Measurements from ENCODE around the gene PYROXD2.

PYROXD2 gene

DNA sequence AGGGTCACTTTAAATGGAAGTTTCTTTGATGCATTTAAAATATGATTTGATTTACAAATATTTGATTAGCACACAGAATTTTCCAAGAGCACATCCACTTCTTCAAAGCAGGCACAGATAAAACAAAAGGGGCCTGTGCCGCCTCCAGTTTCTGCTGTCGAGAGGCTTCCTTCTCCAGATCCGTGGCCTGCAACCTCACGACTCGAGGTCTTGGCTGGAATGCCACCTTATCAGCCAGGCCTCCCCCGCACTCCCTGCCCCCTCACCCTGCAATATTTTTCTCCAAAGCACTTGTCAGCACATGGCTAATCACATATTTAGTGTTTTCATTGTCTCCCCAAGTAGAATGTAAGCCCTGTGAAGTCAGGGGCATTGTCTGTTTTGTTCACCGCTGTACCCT lies 12.5 kb downstream of the PYROXD2 start:
- TF ChIP-seq, protein P1, sequence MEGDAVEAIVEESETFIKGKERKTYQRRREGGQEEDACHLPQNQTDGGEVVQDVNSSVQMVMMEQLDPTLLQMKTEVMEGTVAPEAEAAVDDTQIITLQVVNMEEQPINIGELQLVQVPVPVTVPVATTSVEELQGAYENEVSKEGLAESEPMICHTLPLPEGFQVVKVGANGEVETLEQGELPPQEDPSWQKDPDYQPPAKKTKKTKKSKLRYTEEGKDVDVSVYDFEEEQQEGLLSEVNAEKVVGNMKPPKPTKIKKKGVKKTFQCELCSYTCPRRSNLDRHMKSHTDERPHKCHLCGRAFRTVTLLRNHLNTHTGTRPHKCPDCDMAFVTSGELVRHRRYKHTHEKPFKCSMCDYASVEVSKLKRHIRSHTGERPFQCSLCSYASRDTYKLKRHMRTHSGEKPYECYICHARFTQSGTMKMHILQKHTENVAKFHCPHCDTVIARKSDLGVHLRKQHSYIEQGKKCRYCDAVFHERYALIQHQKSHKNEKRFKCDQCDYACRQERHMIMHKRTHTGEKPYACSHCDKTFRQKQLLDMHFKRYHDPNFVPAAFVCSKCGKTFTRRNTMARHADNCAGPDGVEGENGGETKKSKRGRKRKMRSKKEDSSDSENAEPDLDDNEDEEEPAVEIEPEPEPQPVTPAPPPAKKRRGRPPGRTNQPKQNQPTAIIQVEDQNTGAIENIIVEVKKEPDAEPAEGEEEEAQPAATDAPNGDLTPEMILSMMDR (conservative IDR thresholded peaks at IDR 0.05; ENCODE audit: low read depth, low read length) = no peak
- no peak for DNase-seq (ENCODE audit: low read depth)
- H3K4me3 ChIP-seq (ENCODE audit: low read length) = no peak overlapping the region

DNA sequence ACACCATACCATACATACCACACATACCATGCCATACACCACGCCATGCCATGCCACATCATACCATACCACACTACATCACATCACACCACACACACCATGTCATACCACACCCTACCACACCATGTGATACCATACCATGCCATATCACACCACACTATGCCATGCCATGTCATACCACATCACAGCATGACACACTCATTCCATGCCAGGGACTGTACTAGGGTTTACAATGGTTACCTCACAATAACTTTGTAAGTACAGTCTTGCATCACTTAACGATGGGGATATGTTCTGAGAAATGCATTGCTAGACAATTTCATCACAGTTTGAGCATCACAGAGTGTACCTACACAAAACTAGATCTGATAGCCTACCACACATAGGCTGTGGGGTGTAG lies 14.5 kb downstream of the PYROXD2 start:
- TF ChIP-seq, protein P1 (conservative IDR thresholded peaks at IDR 0.05; ENCODE audit: low read depth, low read length) = no peak
- DNase-seq (ENCODE audit: low read depth) = no peak
- no peak overlapping the region for H3K4me3 ChIP-seq (ENCODE audit: low read length)

DNA sequence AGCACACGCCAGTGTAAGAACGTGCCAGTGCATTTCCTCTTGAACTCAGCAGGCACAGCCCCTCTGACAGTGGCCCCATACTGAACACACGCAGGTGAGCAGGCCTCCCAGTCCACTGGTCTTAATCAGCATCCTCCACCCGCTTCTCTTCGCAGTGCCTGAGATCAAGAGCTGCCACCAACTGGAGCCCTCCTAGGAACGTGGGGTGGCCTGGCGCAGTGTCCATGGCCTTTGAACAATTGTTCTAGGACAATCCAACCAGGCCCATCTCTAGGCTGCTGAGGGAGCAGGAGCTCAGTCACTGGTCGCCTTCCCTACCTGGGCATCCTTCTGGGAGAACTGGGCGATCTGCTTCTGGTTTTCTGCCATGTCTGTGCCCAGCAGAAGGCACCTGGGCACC lies 15.2 kb downstream of the PYROXD2 start:
- no peak for DNase-seq (ENCODE audit: low read depth)
- TF ChIP-seq, protein P1 (conservative IDR thresholded peaks at IDR 0.05; ENCODE audit: low read depth, low read length) = no peak
- no peak overlapping the region for H3K4me3 ChIP-seq (ENCODE audit: low read length)

DNA sequence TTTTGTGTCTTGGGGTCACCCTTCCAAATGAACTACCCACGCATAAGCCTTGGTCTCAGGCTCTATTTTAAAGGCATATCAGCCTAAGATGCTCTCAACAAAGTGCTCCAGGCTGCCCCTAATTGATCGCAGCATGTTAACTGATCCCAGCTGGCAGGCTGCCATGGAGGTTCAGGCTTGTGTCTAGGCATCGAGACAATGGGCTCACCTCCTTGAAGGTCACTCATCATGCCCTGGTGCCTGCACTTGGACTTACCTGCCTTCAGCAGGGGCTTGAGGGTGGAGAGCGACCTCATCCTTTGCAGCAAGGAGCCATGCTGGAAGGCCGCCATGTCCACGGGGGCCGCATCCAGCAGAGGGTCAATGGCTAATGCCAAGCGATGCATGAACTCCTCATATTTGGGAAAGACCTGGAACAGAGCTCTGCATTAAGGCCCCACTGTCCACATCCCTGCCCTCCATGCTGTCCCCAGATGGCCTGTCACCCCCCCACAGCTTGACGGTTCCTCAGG lies 17.8 kb downstream of the PYROXD2 start:
- no peak overlapping the region for H3K4me3 ChIP-seq (ENCODE audit: low read length)
- TF ChIP-seq, protein P1 (conservative IDR thresholded peaks at IDR 0.05; ENCODE audit: low read depth, low read length) = no peak
- no peak for DNase-seq (ENCODE audit: low read depth)

DNA sequence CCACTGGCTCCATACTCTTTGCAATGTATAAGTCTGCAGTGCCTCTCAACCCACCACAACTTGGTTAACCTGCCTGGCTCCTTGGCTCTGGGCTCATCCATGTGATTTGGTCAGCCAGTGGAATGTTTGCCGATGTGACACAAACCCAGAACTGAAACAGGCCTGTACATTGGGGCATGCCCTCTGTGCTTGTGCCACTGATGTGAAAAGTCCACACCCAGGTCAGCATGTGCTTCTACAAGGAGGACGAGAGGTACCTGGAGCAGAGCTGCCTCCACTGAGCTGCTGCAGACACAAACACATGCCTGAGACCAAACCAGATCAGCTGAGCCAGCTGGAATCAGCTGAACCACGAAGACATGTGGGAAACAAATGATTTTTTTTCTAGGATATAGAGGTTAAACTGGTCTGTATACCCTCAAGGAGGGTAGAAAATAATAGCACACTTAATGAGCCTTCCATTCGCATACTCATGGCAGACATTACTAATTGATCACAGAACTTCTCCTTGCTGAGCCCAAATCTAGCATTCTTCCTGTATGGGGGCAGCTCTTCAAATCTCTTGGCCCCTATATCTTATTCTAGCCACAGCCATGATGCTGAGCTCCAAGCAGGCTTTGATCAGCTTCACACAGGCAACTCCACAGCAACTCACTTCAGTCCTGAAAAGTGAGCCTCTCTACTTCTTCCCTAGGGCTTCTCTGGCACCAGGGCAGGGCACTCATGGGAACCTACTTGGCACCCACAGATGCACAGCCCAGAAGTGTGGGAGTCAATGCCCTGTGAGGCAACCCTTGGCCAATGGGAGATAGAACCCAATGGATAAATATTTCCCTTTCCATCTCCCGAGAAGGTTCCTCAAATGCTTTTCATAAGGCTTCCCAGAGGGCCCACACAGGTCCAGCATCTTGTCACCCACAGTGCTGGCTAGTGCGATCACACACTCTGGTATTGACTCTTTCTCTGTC lies 18.6 kb downstream of the PYROXD2 start:
- H3K4me3 ChIP-seq (ENCODE audit: low read length) = no peak overlapping the region
- DNase-seq (ENCODE audit: low read depth) = no peak
- TF ChIP-seq, protein P1 (conservative IDR thresholded peaks at IDR 0.05; ENCODE audit: low read depth, low read length) = no peak

DNA sequence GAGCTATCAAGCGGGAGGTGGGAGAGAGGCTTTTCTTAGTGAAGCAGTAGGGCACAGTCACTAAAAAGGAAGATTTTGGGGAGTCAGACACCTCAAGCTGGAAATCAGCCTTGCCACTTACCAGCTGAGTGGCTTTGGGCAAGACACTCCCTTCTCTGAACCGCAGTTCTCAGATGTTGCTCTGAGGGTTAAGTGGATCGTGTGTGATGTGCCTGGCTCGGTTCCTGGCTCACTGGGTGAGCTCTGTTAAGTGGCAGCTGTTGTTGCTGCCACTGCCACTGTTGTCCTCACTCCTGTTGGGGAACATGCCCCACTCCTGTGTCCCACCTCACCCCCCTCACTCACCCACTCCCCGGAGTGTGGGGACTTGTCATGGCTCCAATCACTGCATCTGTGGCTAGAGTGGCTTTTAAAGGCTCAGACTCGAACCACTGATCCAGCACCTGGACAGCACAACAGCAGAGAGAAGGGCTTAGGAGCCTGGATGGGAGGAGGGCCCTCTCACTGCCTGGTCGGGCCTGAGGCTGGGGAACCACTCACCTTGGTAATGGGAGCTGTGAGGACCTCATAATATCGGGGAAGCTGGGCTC lies 20.0 kb downstream of the PYROXD2 start:
- TF ChIP-seq, protein P1 (conservative IDR thresholded peaks at IDR 0.05; ENCODE audit: low read depth, low read length) = no peak
- H3K4me3 ChIP-seq (ENCODE audit: low read length) = no peak overlapping the region
- no peak for DNase-seq (ENCODE audit: low read depth)

All from retinal pigment epithelial cell (primary cell).